Measurements from ENCODE around the gene DUSP22.
"Not testable (repeated sequence)": the region's sequence is repeated elsewhere in the genome, so short reads cannot be mapped to it uniquely, and the experiment has no call there.

Gene DUSP22

GRCh38 chr6:377641-378020, 85.3 kb downstream of the DUSP22 start:
- not testable (repeated sequence) for DNase-seq (ENCODE audit: low read depth in 2 of 3, low spot score in 1 of 3)

GRCh38 chr6:378090-378957, 86.0 kb downstream of the DUSP22 start:
- no peak for DNase-seq (ENCODE audit: low read depth in 2 of 3, low spot score in 1 of 3)

- no peak for DNase-seq (ENCODE audit: low read depth in 2 of 3, low spot score in 1 of 3)
Measured at GRCh38 chr6:378958-379409, 86.7 kb downstream of the DUSP22 start.

- DNase-seq (ENCODE audit: low read depth in 2 of 3, low spot score in 1 of 3), result no peak
Measured at GRCh38 chr6:379410-380181, 87.3 kb downstream of the DUSP22 start.

- DNase-seq (ENCODE audit: low read depth in 2 of 3, low spot score in 1 of 3), result no peak
Measured at GRCh38 chr6:380234-381218, 88.2 kb downstream of the DUSP22 start.

- DNase-seq (ENCODE audit: low read depth in 2 of 3, low spot score in 1 of 3), result no peak
Measured at GRCh38 chr6:381742-382461, 89.6 kb downstream of the DUSP22 start.

- DNase-seq (ENCODE audit: low read depth in 2 of 3, low spot score in 1 of 3), result no peak
Measured at GRCh38 chr6:382883-383810, 90.9 kb downstream of the DUSP22 start.

GRCh38 chr6:383856-384255, 91.6 kb downstream of the DUSP22 start:
- no peak for DNase-seq (ENCODE audit: low read depth in 2 of 3, low spot score in 1 of 3)

- DNase-seq (ENCODE audit: low read depth in 2 of 3, low spot score in 1 of 3), result no peak
Measured at GRCh38 chr6:384898-385297, 92.6 kb downstream of the DUSP22 start.

GRCh38 chr6:385614-386013, 93.3 kb downstream of the DUSP22 start:
- no peak for DNase-seq (ENCODE audit: low read depth in 2 of 3, low spot score in 1 of 3)

GRCh38 chr6:386688-387266, 94.5 kb downstream of the DUSP22 start:
- no peak for DNase-seq (ENCODE audit: low read depth in 2 of 3, low spot score in 1 of 3)

- no peak for DNase-seq (ENCODE audit: low read depth in 2 of 3, low spot score in 1 of 3)
Measured at GRCh38 chr6:387293-387741, 95.0 kb downstream of the DUSP22 start.

GRCh38 chr6:388202-388903, 96.1 kb downstream of the DUSP22 start:
- DNase-seq (ENCODE audit: low read depth in 2 of 3, low spot score in 1 of 3), result no peak

- no peak for DNase-seq (ENCODE audit: low read depth in 2 of 3, low spot score in 1 of 3)
Measured at GRCh38 chr6:389143-389542, 96.9 kb downstream of the DUSP22 start.

GRCh38 chr6:389622-390021, 97.3 kb downstream of the DUSP22 start:
- DNase-seq (ENCODE audit: low read depth in 2 of 3, low spot score in 1 of 3), result no peak

GRCh38 chr6:390914-391558, 98.7 kb downstream of the DUSP22 start:
- DNase-seq (ENCODE audit: low read depth in 2 of 3, low spot score in 1 of 3), result peak in 1 of 3 donors; percentile 49

- DNase-seq (ENCODE audit: low read depth in 2 of 3, low spot score in 1 of 3), result peak in 2 of 3 donors; percentile 69 to 71
Measured at GRCh38 chr6:391559-392440, 99.5 kb downstream of the DUSP22 start, which contains the start of gene IRF4. Gene IRF4 (plus strand): TSS chr6:391752. CDS start chr6:393153, 1,401 bp downstream.
